GM12878 (cell line): Measurements from ENCODE around the gene CDC6. TPM values are rescaled to one million over a fixed set of nuclear protein-coding genes. Genes with fewer than 3 reads are reported as not detected.

ENCODE experiments used
- ATAC-seq: fragments of 200-7000 bp; cut with Tn5 transposase; 3 replicates; pipeline ENCODE4 v1.9.1; 2020; ENCODE audit warnings: mild to moderate bottlenecking, moderate library complexity
- BruUV-seq: library from RNA; stranded (reverse); fragments of 400-500 nt; replicated peaks from 2 replicates; lab custom pipeline; 2021; lab: Mats Ljungman, UMichigan
- CTCF ChIA-PET: fragments of 300-600 bp; sonication (Branson Sonifier 250); formaldehyde crosslinking; extraction: SDS; loops from one replicate; lab custom pipeline; 2021; ENCODE audit warnings: inconsistent platforms; lab: Yijun Ruan, JAX
- POLR2A ChIA-PET: fragments of 350-600 bp; formaldehyde crosslinking; extraction: SDS; loops from one replicate; lab custom pipeline; 2021; ENCODE audit warnings: inconsistent platforms; lab: Charles Lee
- RAD21 ChIA-PET: fragments of 300-600 bp; sonication (Branson Sonifier 250); formaldehyde crosslinking; loops from one replicate; lab custom pipeline; 2023; ENCODE audit warnings: antibody characterized with exemption; ENCODE audit not compliant: unreplicated experiment; lab: Charles Lee
- SMC1A ChIA-PET: fragments of 300-600 bp; sonication (Branson Sonifier 250); formaldehyde crosslinking; loops from one replicate; lab custom pipeline; 2023; ENCODE audit not compliant: unreplicated experiment, uncharacterized antibody; lab: Charles Lee
- DNase-seq: peaks from one replicate; pipeline ENCODE4 v3.0.0-alpha.2; 2011; ENCODE audit warnings: low read depth, low spot score
- FAIRE-seq: peaks from 3 replicates; lab custom pipeline; 2011; peaks lifted over from hg19 to GRCh38; lab: Jason Lieb, UNC
- H2AFZ ChIP-seq: 2 replicates; pipeline ENCODE4 v1.6.0; 2011; ENCODE audit warnings: low read depth, low read length, control low read depth; ENCODE audit not compliant: control insufficient read depth
- H3K27ac ChIP-seq: 2 replicates; pipeline ENCODE4 v1.5.1; 2011; ENCODE audit warnings: control low read depth; ENCODE audit not compliant: control insufficient read depth, insufficient read depth
- H3K27me3 ChIP-seq, 2 experiments: replicated peaks in 1 of 2; 2 replicates each; pipeline versions ENCODE4 v1.6.0 to v1.6.1; 2011; ENCODE audit warnings: low read length in 1 of 2; ENCODE audit not compliant: control insufficient read depth in 2 of 2, insufficient read depth in 2 of 2
- H3K36me3 ChIP-seq, 2 experiments: 2 replicates each; pipeline ENCODE4 v1.5.1; 2011; ENCODE audit warnings: low read length in 1 of 2; ENCODE audit not compliant: control insufficient read depth in 2 of 2, insufficient read depth in 2 of 2
- H3K4me1 ChIP-seq: 2 replicates; pipeline ENCODE4 v1.6.1; 2011; ENCODE audit warnings: mild to moderate bottlenecking, low read length, moderate library complexity, mixed read lengths; ENCODE audit not compliant: control insufficient read depth, insufficient read depth
- H3K4me2 ChIP-seq: 2 replicates; pipeline ENCODE4 v1.6.0; 2011; ENCODE audit warnings: control low read depth; ENCODE audit not compliant: control insufficient read depth, insufficient read depth
- H3K4me3 ChIP-seq: fragments of 200-600 bp; sonication (generic); 2 replicates; pipeline ENCODE4 v1.5.1; 2016
- H3K79me2 ChIP-seq: 2 replicates; pipeline ENCODE4 v1.6.0; 2011; ENCODE audit warnings: low read length; ENCODE audit not compliant: control insufficient read depth, insufficient read depth
- H3K9ac ChIP-seq: 2 replicates; pipeline ENCODE4 v1.8.0; 2011; ENCODE audit warnings: low read length, control low read depth, mixed read lengths; ENCODE audit not compliant: control insufficient read depth, insufficient read depth
- H3K9me3 ChIP-seq: replicated peaks from 3 replicates; pipeline ENCODE4 v1.5.1; 2011; ENCODE audit warnings: mild to moderate bottlenecking, low read length; ENCODE audit not compliant: control insufficient read depth, insufficient read depth
- H4K20me1 ChIP-seq: 2 replicates; pipeline ENCODE4 v1.6.0; 2011; ENCODE audit not compliant: control insufficient read depth, insufficient read depth
- BACH1 ChIP-seq: fragments of 450-650 bp; IDR thresholded peaks from 2 replicates; pipeline ENCODE4 v1.6.1; 2017; ENCODE audit warnings: mild to moderate bottlenecking, borderline replicate concordance
- EZH2 ChIP-seq: IDR thresholded peaks from 2 replicates; pipeline ENCODE4 v1.6.1; 2012; ENCODE audit warnings: low read depth, mild to moderate bottlenecking, control low read depth, inconsistent platforms, low read length, borderline replicate concordance; ENCODE audit not compliant: control insufficient read depth
- GABPA ChIP-seq: IDR thresholded peaks from 2 replicates; pipeline ENCODE4 v1.6.1; 2014; ENCODE audit warnings: antibody characterized with exemption, low read depth, mild to moderate bottlenecking, inconsistent platforms
- HDAC2 ChIP-seq: fragments of 200-600 bp; sonication (generic); IDR thresholded peaks from 2 replicates; pipeline ENCODE4 v1.6.1; 2017
- KLF5 ChIP-seq: fragments of 450-650 bp; IDR thresholded peaks from 2 replicates; pipeline ENCODE4 v1.6.1; 2014; ENCODE audit warnings: mild to moderate bottlenecking; ENCODE audit not compliant: partially characterized antibody
- NFIC ChIP-seq: IDR thresholded peaks from 2 replicates; pipeline ENCODE4 v1.6.1; 2012; ENCODE audit warnings: low read depth, mild to moderate bottlenecking, inconsistent platforms, low read length, moderate library complexity
- POLR2A ChIP-seq: IDR thresholded peaks from 2 replicates; pipeline ENCODE4 v1.6.1; 2011; ENCODE audit warnings: low read depth, mild to moderate bottlenecking, low read length
- TCF3 ChIP-seq: IDR thresholded peaks from 2 replicates; pipeline ENCODE4 v1.6.1; 2012; ENCODE audit warnings: low read depth, mild to moderate bottlenecking, low read length, borderline replicate concordance; ENCODE audit not compliant: insufficient read depth
- WGBS: methylation state at CpG from one replicate; pipeline ENCODE4 v1.1.6; 2016; ENCODE audit warnings: low lambda C conversion rate; ENCODE audit not compliant: insufficient replicate concordance, insufficient coverage; ENCODE audit errors: missing lambda C conversion rate; 5-methylcytosine and 5-hydroxymethylcytosine counted together
- in situ Hi-C: fragments of 300-500 bp; cut with MboI; formaldehyde crosslinking; loops from 9 replicates; pipeline ENCODE4 v1.14.3; 2018; ENCODE audit warnings: mixed read lengths
- intact Hi-C: fragments of 100-400 bp; cut with micrococcal nuclease; formaldehyde crosslinking; loops from one replicate; pipeline ENCODE4 v1.14.2; 2022; ENCODE audit not compliant: unreplicated experiment
- polyA plus RNA-seq, 11 experiments: library from polyadenylated mRNA; depleted of rRNA in 4 of 11; unstranded in 6 of 11; stranded (reverse) in 5 of 11; fragments of >200 nt; fragmentation: Nextera tagmentation in 4 of 11; fragmentation: Illumina TruSeq in 1 of 11; extraction: Ambion mirVana in 4 of 11; extraction: Trizol in 1 of 11; gene quantifications; 1 replicate in 1 of 11; 2 replicates in 10 of 11; pipeline versions ENCODE4 v1.2.1 to v1.2.3, GENCODE V29; 2011 to 2016; ENCODE audit warnings: inconsistent platforms in 2 of 11, missing spikeins in 2 of 11, low read depth in 1 of 11
- total RNA-seq, 4 experiments: library from RNA; depleted of rRNA in 3 of 4; stranded (reverse); fragments of >200 nt in 3 of 4; fragmentation: Illumina TruSeq in 1 of 4; extraction: Trizol in 1 of 4; gene quantifications; 2 replicates each; pipeline versions ENCODE4 v1.2.1 to v1.2.3, GENCODE V29; 2013 to 2021
- TF ChIP-seq, protein P1 (sequence below): fragments of 450-650 bp; IDR thresholded peaks from 2 replicates; pipeline ENCODE4 v1.6.1; 2017; ENCODE audit warnings: borderline replicate concordance

The CDC6 gene
- total and polyA plus RNA-seq, 10 of the 15 experiments (the other 5 are each of a cell fraction or from before 2014, with no cell fraction given) = 13.3 to 60.9 (median 47.6) TPM

GRCh38 chr17:40247926-40248495 is 39.7 kb upstream of the CDC6 start:
- ATAC-seq (no peak), FAIRE-seq (no peak), DNase-seq (no peak)
- intact Hi-C loops (no loop called here), in situ Hi-C loops (no loop called here)
- ChIA-PET CTCF (no interaction called here), RAD21 (no interaction called here), POLR2A (interaction anchor here (0.7 kb wide), 1 partner anchor 56 kb away, joined by 4 read pairs; no protein-coding TSS in a partner anchor), SMC1A (no interaction called here)
- Histone ChIP-seq H3K9me3 (no peaks in the 10 kb centered on the region), H3K36me3 (no peaks in the 10 kb centered on the region; a peak in 2 of 4 replicates), H3K9ac (no peak overlapping the region), H3K27me3 (no peaks in the 10 kb centered on the region), H3K79me2 (no peaks in the 10 kb centered on the region; the same call in none of the 2 replicates), H4K20me1 (no peaks in the 10 kb centered on the region), H2AFZ (no peak overlapping the region), H3K4me3 (no peak overlapping the region), H3K4me1 (no peaks in the 10 kb centered on the region), H3K4me2 (no peak overlapping the region), H3K27ac (no peak overlapping the region)
- TF ChIP-seq KLF5 = no peak
- TF ChIP-seq TCF3 = no peak
- TF ChIP-seq, protein P1, sequence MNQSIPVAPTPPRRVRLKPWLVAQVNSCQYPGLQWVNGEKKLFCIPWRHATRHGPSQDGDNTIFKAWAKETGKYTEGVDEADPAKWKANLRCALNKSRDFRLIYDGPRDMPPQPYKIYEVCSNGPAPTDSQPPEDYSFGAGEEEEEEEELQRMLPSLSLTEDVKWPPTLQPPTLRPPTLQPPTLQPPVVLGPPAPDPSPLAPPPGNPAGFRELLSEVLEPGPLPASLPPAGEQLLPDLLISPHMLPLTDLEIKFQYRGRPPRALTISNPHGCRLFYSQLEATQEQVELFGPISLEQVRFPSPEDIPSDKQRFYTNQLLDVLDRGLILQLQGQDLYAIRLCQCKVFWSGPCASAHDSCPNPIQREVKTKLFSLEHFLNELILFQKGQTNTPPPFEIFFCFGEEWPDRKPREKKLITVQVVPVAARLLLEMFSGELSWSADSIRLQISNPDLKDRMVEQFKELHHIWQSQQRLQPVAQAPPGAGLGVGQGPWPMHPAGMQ = no peak
- no TSS peak for BruUV-seq
- WGBS = 95% methylated on average over 7 of the region's 7 CpGs

DNA sequence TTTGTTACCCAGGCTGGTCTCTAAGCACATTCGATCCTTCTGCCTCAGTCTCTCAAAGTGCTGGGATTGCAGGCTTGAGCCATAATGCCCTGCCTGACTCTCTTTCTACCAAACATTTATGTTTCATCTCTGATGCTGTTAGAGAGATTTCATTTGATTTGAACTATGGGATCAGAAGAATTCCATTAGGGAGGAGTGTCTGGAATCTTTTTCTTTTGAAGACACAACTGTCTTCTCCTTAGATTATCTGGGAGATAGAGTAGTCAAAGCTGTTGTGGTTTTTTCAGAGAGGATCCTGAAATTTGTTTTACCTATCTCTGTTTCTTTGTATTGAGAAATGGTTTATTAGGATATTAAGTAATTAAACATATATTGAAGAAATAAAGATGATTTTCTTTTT is 39.2 kb upstream of the CDC6 start:
- ChIA-PET POLR2A (no interaction called here), CTCF (no interaction called here), SMC1A (no interaction called here), RAD21 (no interaction called here)
- Histone ChIP-seq H3K4me1 (no peaks in the 10 kb centered on the region), H3K79me2 (no peaks in the 10 kb centered on the region; the same call in none of the 2 replicates), H4K20me1 (no peaks in the 10 kb centered on the region), H3K36me3 (no peaks in the 10 kb centered on the region; a peak in 2 of 4 replicates), H3K27me3 (no peaks in the 10 kb centered on the region), H3K9me3 (no peaks in the 10 kb centered on the region), H3K27ac (no peak overlapping the region), H3K9ac (no peak overlapping the region), H3K4me3 (no peak overlapping the region), H3K4me2 (no peak overlapping the region), H2AFZ (no peak overlapping the region)
- intact Hi-C loops (no loop called here), in situ Hi-C loops (no loop called here)
- no peak for DNase-seq
- no peak for TF ChIP-seq POLR2A
- TF ChIP-seq BACH1 = no peak
- no peak for TF ChIP-seq NFIC
- TF ChIP-seq HDAC2 = no peak
- TF ChIP-seq GABPA = no peak
- no peak for TF ChIP-seq EZH2
- 90% methylated on average over 1 of the region's 1 CpG for WGBS
- no peak for ATAC-seq
- no TSS peak for BruUV-seq
- no peak for FAIRE-seq
